ENCODE results near the gene IGF1R.

Gene IGF1R

GRCh38 chr15:98787936-98788757, 139.8 kb downstream of the IGF1R start:
- in situ Hi-C loops (cut with HindIII; ENCODE audit: low sequenced_read_pairs) = no loop called here

- in situ Hi-C loops (cut with HindIII; ENCODE audit: low sequenced_read_pairs) = no loop called here
Measured at GRCh38 chr15:98789020-98789419, 140.7 kb downstream of the IGF1R start.

- in situ Hi-C loops (cut with HindIII; ENCODE audit: low sequenced_read_pairs) = no loop called here
Measured at GRCh38 chr15:98790270-98790669, 141.9 kb downstream of the IGF1R start.

GRCh38 chr15:98791046-98791701, 142.8 kb downstream of the IGF1R start:
- in situ Hi-C loops (cut with HindIII; ENCODE audit: low sequenced_read_pairs) = no loop called here

- in situ Hi-C loops (cut with HindIII; ENCODE audit: low sequenced_read_pairs) = no loop called here
Measured at GRCh38 chr15:98792117-98792516, 143.8 kb downstream of the IGF1R start.

- in situ Hi-C loops (cut with HindIII; ENCODE audit: low sequenced_read_pairs) = no loop called here
Measured at GRCh38 chr15:98794211-98794610, 145.9 kb downstream of the IGF1R start.

GRCh38 chr15:98794748-98795147, 146.4 kb downstream of the IGF1R start:
- in situ Hi-C loops (cut with HindIII; ENCODE audit: low sequenced_read_pairs) = no loop called here

- in situ Hi-C loops (cut with HindIII; ENCODE audit: low sequenced_read_pairs) = no loop called here
Measured at GRCh38 chr15:98795980-98796379, 147.6 kb downstream of the IGF1R start.

GRCh38 chr15:98796685-98797357, 148.5 kb downstream of the IGF1R start:
- in situ Hi-C loops (cut with HindIII; ENCODE audit: low sequenced_read_pairs) = no loop called here

GRCh38 chr15:98798375-98798893, 150.1 kb downstream of the IGF1R start:
- in situ Hi-C loops (cut with HindIII; ENCODE audit: low sequenced_read_pairs) = no loop called here

- in situ Hi-C loops (cut with HindIII; ENCODE audit: low sequenced_read_pairs) = no loop called here
Measured at GRCh38 chr15:98799461-98800390, 151.4 kb downstream of the IGF1R start.

- in situ Hi-C loops (cut with HindIII; ENCODE audit: low sequenced_read_pairs) = no loop called here
Measured at GRCh38 chr15:98800437-98801233, 152.3 kb downstream of the IGF1R start.

- in situ Hi-C loops (cut with HindIII; ENCODE audit: low sequenced_read_pairs) = no loop called here
Measured at GRCh38 chr15:98801234-98801561, 152.9 kb downstream of the IGF1R start.

GRCh38 chr15:98802187-98802586, 153.8 kb downstream of the IGF1R start:
- in situ Hi-C loops (cut with HindIII; ENCODE audit: low sequenced_read_pairs) = no loop called here

GRCh38 chr15:98803228-98804056, 155.1 kb downstream of the IGF1R start:
- in situ Hi-C loops (cut with HindIII; ENCODE audit: low sequenced_read_pairs) = no loop called here

GRCh38 chr15:98804057-98804380, 155.7 kb downstream of the IGF1R start:
- in situ Hi-C loops (cut with HindIII; ENCODE audit: low sequenced_read_pairs) = no loop called here

- in situ Hi-C loops (cut with HindIII; ENCODE audit: low sequenced_read_pairs) = no loop called here
Measured at GRCh38 chr15:98805434-98806274, 157.3 kb downstream of the IGF1R start.

- in situ Hi-C loops (cut with HindIII; ENCODE audit: low sequenced_read_pairs) = no loop called here
Measured at GRCh38 chr15:98806275-98806895, 158.0 kb downstream of the IGF1R start.
